ENCODE measurements around the gene PCGF2. TPM values are rescaled to one million over a fixed set of nuclear protein-coding genes. Genes with fewer than 3 reads are reported as not detected.
"Not testable (repeated sequence)": the region's sequence is repeated elsewhere in the genome, so short reads cannot be mapped to it uniquely, and the experiment has no call there.

The PCGF2 gene
- polyA plus RNA-seq, 3 donors: 0.60 TPM; not detected in 2

- TF ChIP-seq, protein P1, sequence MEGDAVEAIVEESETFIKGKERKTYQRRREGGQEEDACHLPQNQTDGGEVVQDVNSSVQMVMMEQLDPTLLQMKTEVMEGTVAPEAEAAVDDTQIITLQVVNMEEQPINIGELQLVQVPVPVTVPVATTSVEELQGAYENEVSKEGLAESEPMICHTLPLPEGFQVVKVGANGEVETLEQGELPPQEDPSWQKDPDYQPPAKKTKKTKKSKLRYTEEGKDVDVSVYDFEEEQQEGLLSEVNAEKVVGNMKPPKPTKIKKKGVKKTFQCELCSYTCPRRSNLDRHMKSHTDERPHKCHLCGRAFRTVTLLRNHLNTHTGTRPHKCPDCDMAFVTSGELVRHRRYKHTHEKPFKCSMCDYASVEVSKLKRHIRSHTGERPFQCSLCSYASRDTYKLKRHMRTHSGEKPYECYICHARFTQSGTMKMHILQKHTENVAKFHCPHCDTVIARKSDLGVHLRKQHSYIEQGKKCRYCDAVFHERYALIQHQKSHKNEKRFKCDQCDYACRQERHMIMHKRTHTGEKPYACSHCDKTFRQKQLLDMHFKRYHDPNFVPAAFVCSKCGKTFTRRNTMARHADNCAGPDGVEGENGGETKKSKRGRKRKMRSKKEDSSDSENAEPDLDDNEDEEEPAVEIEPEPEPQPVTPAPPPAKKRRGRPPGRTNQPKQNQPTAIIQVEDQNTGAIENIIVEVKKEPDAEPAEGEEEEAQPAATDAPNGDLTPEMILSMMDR (IDR thresholded peaks at IDR 0.05): no peak
- Histone ChIP-seq H2AFZ (ENCODE audit: insufficient read depth, low read depth, low read length, poor library complexity, severe bottlenecking) (no peak overlapping the region), H3K27me3 (ENCODE audit: control insufficient read depth in 2 of 2, insufficient read depth in 2 of 2, low read length in 2 of 2) (no peaks in the 10 kb centered on the region), H3K36me3 (replicated peaks in 1 of 2; ENCODE audit: control insufficient read depth in 1 of 2, insufficient read depth in 2 of 2, low read length in 2 of 2) (peaks cover 26 to 57% of the 10 kb centered on the region in 2 donors), H3K4me3 (replicated peaks in 1 of 3; ENCODE audit: low read depth in 2 of 3, low read length in 3 of 3) (no peak overlapping the region), H3K9me3 (replicated peaks in 1 of 2; ENCODE audit: control insufficient read depth in 1 of 2, insufficient read depth in 1 of 2, low read length in 2 of 2) (no peaks in the 10 kb centered on the region), H3K4me1 (ENCODE audit: control insufficient read depth in 1 of 2, insufficient read depth in 2 of 2, low read length in 2 of 2) (no peaks in the 10 kb centered on the region), H3K9ac (ENCODE audit: insufficient read depth, low read length, poor library complexity, severe bottlenecking) (no peak overlapping the region), H3K4me2 (replicated peaks; ENCODE audit: extremely low read depth, low read length, poor library complexity, severe bottlenecking) (no peak overlapping the region), H3K27ac (ENCODE audit: low read depth in 1 of 2, low read length in 2 of 2) (no peak overlapping the region), H4K20me1 (ENCODE audit: insufficient read depth, low read length) (peaks cover 31% of the 10 kb centered on the region), H3K79me2 (ENCODE audit: insufficient read depth, low read length) (peaks cover 32% of the 10 kb centered on the region)
- peak overlapping the region in 3 of 7 donors; percentile 46 to 59 (median 47) for H3K27ac Mint-ChIP-seq
- H3K36me3 Mint-ChIP-seq: peaks cover 38 to 61% of the 10 kb centered on the region in 2 donors
- no peak for DNase-seq
- intact Hi-C loops (cut with micrococcal nuclease): no loop called here
- no peak overlapping the region for H3K4me3 Mint-ChIP-seq
- H3K4me1 Mint-ChIP-seq: no peaks in the 10 kb centered on the region
- peaks cover 0 to 2% (median 0%) of the 10 kb centered on the region in 7 donors for H3K9me3 Mint-ChIP-seq
- WGBS (ENCODE audit: insufficient coverage): no CpG with 5 or more reads among the region's 1 CpG
- no peaks in the 10 kb centered on the region for H3K27me3 Mint-ChIP-seq (ENCODE audit: low read depth in 3 of 3)
Measured at GRCh38 chr17:38789185-38789584, 41.0 kb upstream of the PCGF2 start.

GRCh38 chr17:38787999-38788398 lies 39.9 kb upstream of the PCGF2 start:
- Mint-ChIP-seq H3K36me3 (peaks cover 43 to 65% of the 10 kb centered on the region in 2 donors), H3K27ac (peak overlapping the region in 1 of 7 donors; percentile 55)
- peaks cover 21% of the 10 kb centered on the region for H3K79me2 ChIP-seq (ENCODE audit: insufficient read depth, low read length)
- WGBS (ENCODE audit: insufficient coverage): 92% methylated on average over 2 of the region's 4 CpGs
- H2AFZ ChIP-seq (ENCODE audit: insufficient read depth, low read depth, low read length, poor library complexity, severe bottlenecking); H3K27ac ChIP-seq (ENCODE audit: low read depth in 1 of 2, low read length in 2 of 2); DNase-seq; H3K9me3 ChIP-seq (replicated peaks in 1 of 2; ENCODE audit: control insufficient read depth in 1 of 2, insufficient read depth in 1 of 2, low read length in 2 of 2); H3K4me2 ChIP-seq (replicated peaks; ENCODE audit: extremely low read depth, low read length, poor library complexity, severe bottlenecking); H3K4me3 Mint-ChIP-seq; H3K27me3 Mint-ChIP-seq (ENCODE audit: low read depth in 3 of 3); H3K4me1 Mint-ChIP-seq; H3K9me3 Mint-ChIP-seq; intact Hi-C loops (cut with micrococcal nuclease); H3K9ac ChIP-seq (ENCODE audit: insufficient read depth, low read length, poor library complexity, severe bottlenecking); H3K27me3 ChIP-seq (ENCODE audit: control insufficient read depth in 2 of 2, insufficient read depth in 2 of 2, low read length in 2 of 2); H3K4me3 ChIP-seq (replicated peaks in 1 of 3; ENCODE audit: low read depth in 2 of 3, low read length in 3 of 3); H3K4me1 ChIP-seq (ENCODE audit: control insufficient read depth in 1 of 2, insufficient read depth in 2 of 2, low read length in 2 of 2): not testable (repeated sequence)
- peaks cover 37 to 58% of the 10 kb centered on the region in 2 donors for H3K36me3 ChIP-seq (replicated peaks in 1 of 2; ENCODE audit: control insufficient read depth in 1 of 2, insufficient read depth in 2 of 2, low read length in 2 of 2)
- peaks cover 31% of the 10 kb centered on the region for H4K20me1 ChIP-seq (ENCODE audit: insufficient read depth, low read length)
